CD1c-positive myeloid dendritic cell (primary cell): ENCODE measurements around the gene SPTLC1.
"Not testable (repeated sequence)": the region's sequence is repeated elsewhere in the genome, so short reads cannot be mapped to it uniquely, and the experiment has no call there.

Experiments
- DNase-seq: peaks from one replicate; pipeline ENCODE4 v3.0.0-alpha.2; 2016; ENCODE audit errors: extremely low spot score

SPTLC1 gene, protein sequence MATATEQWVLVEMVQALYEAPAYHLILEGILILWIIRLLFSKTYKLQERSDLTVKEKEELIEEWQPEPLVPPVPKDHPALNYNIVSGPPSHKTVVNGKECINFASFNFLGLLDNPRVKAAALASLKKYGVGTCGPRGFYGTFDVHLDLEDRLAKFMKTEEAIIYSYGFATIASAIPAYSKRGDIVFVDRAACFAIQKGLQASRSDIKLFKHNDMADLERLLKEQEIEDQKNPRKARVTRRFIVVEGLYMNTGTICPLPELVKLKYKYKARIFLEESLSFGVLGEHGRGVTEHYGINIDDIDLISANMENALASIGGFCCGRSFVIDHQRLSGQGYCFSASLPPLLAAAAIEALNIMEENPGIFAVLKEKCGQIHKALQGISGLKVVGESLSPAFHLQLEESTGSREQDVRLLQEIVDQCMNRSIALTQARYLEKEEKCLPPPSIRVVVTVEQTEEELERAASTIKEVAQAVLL

DNA sequence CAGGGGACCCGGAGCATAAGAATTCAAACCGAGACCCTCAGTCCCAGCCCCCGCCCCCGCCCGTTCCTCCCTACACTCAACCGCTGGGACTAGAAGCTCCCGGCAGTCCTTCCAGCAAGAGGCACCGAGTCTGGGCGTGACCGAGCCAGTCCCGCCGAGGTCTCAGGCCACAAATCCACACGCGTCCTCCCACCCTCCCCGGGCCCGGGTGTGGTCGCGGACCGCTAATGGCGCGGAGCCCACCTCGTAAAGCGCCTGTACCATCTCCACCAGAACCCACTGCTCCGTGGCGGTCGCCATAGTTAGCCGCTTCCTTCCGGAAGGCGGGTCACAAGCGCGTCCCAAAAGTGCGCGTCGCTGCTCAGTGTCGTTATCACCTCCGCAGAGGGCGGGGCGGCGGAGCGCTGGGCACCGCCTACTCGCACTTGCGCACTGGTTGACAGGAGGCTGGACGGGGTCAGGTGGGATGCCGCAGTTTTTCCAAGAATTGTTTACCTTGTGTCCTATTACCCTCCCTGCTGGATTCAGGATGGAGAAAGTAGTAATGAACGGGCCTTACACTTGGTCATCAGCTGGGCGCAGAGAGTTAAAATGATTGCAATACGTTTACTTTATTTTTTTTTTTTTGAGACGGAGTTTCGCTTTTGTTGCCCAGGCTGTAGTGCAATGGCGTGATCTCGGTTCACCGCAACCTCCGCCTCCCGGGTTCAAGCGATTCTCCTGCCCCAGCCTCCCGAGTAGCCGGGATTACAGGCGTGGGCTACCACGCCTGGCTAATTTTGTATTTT lies at the start of gene SPTLC1:
Gene SPTLC1 (minus strand): TSS at position 343 of the 788 bp plus-strand sequence. CDS start 43 bp downstream, at position 300.
- DNase-seq = peak; percentile 99

DNA sequence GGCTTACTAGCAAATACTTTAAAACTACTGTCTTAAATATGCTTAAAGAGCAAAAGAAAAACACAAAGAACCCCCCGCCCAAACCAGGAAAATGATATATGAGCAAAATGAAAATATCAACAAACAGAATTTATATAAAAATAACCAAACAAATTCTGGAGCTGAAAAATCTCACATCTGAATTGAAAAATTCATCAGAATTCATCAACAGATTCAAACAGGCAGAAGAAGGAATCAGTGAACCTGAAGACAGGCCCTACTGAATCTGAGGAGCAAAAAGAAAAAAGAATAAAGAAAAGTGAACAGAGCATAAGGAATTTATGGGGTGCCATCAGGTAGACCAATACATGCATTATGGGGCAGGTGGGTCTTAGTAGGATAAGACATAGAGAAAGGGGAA lies 49.8 kb upstream of the SPTLC1 start:
- DNase-seq = no peak

DNA sequence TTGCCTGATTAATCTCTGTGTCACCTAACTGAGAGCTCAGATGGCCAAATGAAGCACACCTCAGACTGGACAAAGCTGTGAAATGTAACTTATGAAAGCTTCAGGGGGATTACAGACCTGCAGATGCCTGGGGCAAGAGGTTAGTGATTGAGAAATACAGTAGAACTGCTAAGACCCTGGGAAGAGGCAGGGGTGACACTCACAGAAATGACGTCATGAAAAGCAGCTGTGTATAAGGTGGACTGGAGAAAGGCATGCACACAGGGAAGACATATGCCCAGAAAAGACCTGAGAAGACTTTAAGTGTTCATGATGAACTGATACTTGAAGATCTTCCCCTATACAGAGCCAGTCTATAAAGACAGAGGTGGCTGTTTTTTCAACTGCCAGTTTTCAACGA lies 49.3 kb upstream of the SPTLC1 start:
- DNase-seq = no peak

DNA sequence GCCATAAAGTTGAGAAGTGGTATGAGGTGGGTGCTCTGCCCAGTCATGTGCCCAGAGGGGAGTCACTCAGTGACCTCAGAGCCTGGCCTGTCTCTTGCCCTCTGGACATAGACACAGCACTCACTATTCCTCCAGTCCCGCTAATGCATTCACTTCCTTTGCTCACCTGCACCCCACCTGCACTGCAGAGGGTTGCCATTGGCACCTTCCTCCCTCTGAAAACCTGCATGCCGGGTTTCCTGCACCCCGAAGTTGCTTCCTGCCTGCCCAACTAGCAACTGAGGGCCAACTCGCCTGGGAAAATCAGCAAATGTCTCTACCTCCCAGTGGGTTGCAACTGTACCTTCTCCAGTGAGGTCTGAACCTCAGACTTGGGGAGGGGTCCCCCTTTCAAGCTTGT lies 48.1 kb upstream of the SPTLC1 start:
- no peak for DNase-seq

DNA sequence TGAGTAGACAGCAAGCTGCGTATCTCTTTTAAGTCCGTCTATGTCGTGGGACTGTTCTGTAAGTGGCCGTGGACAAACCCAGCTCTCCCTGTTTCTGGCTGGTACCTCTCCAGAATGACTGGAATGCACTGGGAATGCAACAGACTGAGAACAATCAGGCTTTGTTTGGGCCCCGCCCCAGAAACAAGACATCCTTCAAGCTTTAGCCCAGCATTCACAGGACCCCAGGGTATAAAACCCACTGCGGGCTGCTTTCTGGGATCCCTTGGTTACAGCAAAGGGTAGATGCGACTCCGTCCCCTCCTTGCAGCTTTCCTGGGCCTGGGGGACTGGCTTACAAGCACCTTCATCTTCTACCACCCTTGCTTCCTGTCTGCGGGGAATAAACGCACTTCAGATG lies 45.6 kb upstream of the SPTLC1 start:
- no peak for DNase-seq

DNA sequence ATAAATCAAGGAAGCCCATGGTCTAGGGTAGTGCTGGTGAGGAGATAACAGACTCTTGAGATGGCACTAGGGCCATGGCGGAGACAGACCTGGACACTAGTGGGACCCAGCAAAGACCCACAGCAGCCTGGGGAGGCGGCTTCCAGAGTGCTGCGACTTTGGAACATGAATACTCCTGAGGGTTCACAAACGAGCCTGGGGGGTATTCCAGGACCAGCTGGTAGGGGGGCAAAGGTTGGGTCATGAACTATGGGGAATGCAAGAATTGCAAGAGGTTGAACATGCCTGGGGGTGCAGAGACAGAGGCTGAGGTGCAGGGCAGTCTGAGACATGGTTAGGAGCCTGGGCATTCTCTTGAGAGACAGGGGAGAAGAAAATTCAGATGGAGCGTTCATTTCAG lies 43.8 kb upstream of the SPTLC1 start:
- no peak for DNase-seq

DNA sequence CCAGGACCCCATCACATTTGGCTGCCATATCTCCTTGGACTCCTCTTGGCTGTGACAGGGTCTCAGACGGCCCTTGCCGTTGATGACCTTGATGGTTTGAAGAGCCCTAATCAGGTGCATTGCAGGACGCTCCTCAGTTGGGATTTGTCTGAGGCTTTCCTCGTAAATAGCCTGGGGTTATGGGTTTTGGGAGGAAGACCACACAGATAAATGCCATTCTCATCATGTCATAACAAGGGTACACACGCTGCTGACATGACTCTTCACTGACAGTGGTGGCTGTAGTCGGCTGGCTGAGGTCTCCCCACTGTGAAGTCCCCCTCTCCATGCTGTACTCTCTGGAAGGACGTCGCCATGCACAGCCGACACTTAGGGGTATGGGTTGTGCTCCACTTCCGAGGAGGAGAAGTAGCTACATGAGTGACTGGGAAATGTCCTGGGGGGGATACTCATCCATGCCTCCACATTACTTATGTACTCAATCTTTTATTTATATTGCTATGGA lies 42.9 kb upstream of the SPTLC1 start:
- no peak for DNase-seq

DNA sequence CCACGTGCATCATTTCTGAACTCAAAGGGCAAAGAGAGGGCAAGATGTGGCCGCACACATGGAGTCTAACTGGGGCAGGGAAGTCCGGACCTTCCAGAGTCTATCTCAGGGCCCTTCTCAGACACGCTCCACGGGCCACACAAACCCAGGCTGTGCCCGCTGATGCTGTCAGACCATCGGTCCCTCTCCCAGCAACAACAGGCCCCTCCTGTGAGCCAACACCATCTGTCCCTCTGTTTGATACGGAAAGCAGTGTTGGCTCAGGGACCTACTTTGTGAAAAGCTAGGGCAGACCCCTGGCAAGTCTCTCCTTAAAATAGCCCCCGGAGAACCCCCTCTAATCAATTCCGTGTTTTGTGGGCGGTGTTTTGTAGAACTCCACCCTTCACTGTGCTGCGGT lies 40.5 kb upstream of the SPTLC1 start:
- DNase-seq = not testable (repeated sequence)

DNA sequence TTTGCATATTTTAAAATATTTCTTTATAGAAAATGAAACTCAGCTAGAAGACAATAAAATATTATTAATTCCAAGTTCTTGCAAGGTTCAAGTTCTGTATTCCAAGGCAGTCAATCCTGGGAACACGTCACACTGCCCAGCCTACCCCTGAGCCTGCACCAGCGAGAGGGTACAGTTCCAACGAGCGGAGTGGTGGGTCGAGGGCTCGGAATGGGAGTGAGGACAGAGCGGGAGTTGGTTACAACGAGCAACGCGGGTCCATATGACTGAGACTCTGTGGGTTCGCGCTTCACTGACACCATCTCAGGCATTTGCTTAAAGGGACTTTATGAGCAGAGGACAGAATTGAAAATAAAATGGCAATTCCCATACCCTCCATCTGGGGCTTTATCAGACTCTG lies 40.0 kb upstream of the SPTLC1 start:
- DNase-seq = no peak

DNA sequence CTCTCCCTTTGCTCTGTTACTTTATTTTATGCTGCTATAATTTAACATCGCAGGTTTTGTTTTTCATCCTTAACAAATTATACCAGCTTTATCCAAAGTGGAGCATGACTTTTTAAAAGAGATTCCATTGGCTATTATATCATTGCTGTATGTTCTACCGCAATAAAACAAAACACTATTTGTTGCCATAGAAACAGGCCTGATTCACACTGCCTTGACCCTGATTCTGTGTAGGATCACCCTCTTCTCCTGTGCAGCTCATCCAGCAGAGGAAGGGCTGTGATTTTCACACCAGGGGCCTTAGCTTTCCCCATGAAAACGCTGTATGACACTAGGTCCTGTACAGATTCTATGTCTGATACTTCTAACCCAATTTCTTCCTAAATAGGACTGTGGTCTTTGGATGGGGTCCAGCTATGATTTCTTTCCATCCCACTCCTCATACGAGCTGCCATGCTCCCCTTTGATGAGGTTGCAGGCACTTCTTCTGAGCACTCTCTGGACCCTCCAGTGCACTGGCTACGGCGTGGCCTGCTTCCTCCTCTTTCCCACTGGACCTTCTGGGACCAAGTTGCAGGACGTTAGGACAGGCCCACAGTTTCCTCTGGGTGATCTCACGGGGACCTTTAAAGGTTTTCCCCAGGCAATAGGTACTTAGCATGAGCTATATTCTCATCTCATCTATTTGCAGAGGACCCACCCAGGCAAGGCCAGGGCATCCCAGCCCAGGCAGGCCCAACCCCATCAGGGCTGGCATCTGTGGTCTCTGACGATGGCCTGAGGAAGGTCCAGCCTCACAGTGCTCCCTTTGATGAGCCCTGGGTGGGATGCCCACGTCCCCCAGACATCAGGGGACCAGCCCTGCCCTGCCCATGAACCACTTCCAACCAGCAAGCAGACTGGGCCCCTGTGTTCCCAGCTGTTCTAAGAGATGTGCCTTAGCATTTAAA lies 38.5 kb upstream of the SPTLC1 start:
- DNase-seq = not testable (repeated sequence)

DNA sequence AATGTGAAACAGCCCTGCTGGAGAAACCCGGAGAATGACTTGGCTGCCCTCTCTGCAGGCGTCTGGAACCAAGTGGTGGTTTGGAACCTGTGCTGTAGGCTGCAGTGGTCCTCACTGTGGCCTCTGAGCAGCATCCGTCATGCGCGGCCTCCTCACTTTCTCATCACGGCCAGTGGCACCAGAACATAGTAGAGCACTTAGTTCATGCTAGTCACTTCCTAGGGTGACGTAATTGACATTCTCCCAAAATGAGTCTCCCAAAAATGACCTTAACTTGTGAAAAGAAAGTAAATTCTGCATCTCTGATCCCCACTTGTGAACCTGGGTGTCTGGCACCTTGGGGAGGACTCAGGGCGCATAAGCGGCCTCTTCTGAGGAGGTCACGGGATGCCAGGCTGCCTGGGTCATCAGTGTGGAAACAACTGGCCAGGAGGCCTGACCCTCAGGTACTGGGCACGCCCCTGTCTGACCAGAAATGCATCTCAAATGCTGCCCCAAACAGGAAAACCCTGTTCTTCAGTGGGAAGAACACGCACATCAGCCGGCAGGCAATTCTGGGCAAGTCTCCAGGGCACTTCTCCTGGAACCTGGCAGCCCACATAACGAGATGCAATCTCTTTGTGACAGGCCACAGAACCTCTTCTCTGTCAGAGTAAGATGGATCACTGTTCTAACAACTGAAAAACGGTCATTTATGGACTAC lies 36.6 kb upstream of the SPTLC1 start:
- DNase-seq = no peak

DNA sequence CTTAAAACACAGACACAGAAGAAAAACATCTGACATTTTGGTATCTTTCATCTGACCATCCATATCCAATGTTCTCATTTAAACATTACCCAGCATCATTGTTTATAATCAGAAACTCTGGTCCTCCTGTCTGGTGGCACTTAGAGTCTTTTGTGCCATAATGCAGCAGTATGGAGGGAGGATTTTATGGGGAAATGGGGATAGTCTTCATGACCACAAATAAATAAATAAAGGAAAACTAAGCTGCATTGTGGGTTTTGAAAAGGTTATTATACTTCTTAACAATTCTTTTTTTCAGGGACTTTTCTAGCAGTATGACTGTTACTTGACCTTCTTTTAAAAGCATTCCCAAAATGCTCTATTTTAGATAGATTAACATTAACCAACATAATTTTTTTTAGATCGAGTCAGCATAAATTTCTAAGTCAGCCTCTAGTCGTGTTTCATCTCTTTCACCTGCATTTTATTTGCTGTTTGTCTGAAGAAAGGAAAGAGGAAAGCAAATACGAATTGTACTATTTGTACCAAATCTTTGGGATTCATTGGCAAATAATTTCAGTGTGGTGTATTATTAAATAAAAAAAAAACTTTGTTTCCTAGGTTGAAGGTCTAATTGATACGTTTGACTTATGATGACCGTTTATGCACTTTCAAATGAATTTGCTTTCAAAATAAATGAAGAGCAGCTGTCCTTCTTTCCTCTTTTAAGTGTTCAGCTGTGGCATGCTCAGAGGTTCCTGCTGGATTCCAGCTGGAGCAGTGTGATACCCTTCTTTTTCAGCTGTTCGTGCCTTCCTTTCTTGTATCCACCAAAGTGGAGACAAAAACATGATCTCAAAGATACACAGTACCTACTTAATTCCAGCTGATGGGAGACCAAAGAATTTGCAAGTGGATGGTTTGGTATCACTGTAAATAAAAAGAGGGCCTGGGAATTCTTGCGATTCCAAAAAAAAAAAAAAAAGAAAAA lies 35.6 kb upstream of the SPTLC1 start:
- DNase-seq = not testable (repeated sequence)

DNA sequence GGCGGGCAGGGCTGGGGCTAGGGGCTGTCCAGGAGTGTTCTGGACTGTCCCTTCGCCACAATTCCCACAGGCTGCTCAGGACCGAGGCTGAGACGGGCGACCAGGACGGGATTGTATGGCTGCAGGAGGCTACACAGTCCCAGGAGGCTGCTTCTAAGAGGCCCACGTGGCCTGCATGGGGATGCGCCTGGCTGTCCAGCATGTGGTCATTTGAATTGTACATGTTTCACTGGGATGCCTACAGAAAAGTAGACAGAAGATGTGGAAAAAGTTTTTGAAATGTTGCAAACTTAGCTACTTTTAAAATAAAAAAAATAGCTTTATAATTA lies 32.6 kb upstream of the SPTLC1 start:
- no peak for DNase-seq

DNA sequence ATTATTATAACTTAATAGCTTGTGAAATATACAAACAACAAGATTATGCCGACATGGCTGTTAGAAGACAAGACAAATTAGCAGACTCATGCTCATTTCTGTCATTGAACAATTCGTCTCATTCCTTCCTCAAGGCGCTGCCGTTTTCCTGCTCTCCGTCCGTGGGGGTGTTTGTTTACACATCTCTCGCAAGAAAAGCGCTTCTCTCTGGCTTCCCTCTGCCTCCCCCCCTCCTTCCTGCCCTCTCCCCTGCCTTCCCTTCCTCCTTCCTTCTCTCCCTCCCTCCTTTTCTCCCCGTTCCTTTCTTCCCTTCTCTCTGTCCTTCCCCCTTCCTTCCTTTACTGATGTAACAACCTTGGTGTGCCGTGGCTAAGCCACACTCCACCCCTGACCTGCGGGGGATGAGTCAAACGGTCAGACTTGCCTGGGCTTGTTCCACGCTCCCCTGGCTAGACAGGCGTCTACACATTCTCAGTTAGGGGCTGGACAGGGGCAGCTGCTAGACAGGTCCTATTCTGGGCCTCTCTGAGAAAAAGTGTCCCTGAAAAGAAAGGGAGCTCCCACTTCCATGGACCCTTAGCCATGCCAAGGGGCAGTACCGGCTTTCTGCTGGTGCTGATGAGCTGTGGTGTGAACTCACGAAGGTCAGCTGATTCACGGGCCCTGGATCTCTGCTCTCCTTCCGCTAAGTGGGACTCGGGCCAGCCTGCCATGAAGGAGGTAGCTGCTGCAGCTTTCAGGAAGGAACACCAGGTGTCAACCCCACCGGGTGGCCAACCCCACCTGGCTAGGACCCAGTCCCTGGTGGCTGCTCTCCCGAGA lies 32.0 kb upstream of the SPTLC1 start:
- peak; percentile 43 for DNase-seq

DNA sequence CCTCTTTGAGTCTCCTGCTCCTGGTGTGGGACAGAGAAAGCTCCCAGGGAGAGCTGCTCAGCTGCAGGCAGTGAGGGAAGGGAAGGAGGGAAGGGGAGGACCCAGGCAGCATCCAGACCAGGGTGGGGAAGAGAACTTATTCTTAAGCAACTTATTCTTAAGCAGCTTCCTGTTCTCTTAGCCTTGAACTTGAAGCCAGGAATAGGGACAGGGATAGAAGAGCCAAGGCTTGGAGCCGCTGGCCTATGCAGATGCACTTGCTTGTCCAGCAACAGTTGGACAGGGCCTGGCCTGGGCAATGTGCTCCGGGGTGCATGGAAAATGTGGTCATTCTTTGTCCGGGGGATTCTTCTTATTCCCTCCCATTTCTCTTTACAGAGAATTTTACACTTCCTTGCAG lies 31.4 kb upstream of the SPTLC1 start:
- DNase-seq = peak; percentile 26

DNA sequence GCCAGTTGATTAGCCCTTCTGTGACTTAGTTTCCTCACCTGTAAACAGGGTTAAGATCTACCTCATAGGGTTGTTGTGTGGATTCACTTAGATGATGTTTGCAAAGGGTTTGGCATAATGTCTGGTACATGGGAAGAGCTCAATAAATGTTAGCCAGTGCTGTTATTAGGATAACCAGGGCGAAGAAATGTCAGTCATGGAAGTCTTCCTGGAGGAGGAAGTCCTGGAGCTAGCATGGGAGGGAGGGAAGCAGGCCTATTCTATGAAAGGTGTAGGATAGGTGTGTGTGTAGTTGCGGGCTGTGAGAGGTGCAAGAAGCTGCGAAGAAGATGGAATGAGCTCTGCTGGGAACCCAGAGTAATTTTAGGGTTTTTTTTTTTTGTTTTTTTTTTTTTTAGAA lies 30.6 kb upstream of the SPTLC1 start:
- not testable (repeated sequence) for DNase-seq

DNA sequence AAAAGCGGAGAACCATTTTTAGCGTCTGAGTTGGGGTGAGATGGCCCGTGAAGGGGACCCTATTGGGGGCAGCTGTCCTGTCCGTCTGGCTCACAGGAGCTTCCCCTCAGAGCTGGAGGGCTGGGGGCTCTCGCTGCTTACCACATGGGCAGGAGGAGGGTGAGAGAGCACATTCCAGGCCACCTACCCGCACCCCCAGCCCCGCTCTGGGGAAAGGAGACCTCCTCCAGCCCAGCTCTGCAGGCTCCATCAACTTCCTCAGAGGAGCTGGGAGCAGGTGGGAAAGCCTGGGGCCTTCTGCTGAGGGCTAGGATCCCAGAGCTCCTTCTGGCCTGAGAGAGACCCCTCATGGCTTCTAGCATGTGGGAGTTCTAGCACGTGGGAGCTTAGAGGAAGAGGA lies 27.1 kb upstream of the SPTLC1 start:
- no peak for DNase-seq

DNA sequence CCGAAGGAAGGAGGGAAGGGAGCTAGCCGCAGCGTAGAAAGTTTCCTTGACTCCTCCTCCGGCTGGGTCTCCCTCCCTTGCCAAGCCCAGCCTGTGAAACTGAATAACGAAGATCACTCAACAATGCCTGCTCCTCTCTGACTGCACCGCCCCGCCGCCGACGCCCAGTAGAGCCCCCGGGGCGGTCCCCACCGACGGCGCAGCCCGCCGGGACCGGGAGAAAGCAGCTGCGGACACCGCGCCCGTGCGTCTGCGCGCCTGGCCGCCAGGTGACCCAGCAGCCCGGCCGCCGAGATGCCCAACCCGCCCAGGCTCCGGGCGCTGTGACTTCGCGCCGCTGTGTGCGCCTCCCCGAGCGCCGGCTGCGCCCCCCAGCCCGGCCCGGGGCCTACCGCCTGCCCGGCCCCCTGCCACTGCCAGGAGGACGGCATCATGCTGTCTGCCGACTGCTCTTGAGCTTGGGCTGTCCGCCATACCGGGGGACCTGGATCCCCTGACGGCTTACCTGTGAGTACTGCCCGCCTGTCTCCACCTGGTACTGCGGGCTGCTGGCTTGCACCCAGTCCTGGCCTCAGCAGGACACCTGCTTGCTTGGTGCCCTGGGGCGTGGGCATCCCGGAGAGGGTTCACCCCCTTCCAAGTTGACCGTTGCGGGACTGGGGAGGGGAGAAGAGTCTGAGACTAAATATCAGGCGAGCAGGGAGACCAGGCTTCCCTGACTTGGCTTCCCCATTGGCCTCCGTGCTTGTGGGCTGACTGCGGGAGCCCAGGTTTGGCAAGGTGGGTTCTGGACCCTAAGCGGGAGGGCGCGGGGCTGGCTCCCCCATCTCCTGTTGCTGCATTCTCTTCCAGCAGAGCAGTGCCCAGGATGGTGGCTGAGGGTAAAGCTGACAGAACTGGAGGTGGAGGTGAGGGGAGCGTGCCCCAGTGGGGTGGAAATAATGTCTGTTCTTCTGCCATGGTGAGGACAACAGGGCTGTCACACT lies 26.2 kb upstream of the SPTLC1 start:
- no peak for DNase-seq
